ENCODE results near the gene COX6A1.
"Not testable (repeated sequence)": the region's sequence is repeated elsewhere in the genome, so short reads cannot be mapped to it uniquely, and the experiment has no call there.

COX6A1 gene

GRCh38 chr12:120438495-120439198 lies 734 bp downstream of the COX6A1 start:
- Histone ChIP-seq H3K4me1 (ENCODE audit: control insufficient read depth, insufficient read depth, low read length) (no peaks in the 10 kb centered on the region), H3K27me3 (ENCODE audit: control insufficient read depth, insufficient read depth, low read length) (no peaks in the 10 kb centered on the region), H3K4me3 (ENCODE audit: low read length) (peak overlapping the region; percentile 86), H3K27ac (ENCODE audit: low read depth, low read length) (peak overlapping the region; percentile 84), H3K9ac (ENCODE audit: low read length) (peak overlapping the region; percentile 74), H3K36me3 (ENCODE audit: control insufficient read depth, insufficient read depth, low read length) (peaks cover 5% of the 10 kb centered on the region)

GRCh38 chr12:120439646-120440247 lies 1.8 kb downstream of the COX6A1 start:
- Histone ChIP-seq H3K36me3 (ENCODE audit: control insufficient read depth, insufficient read depth, low read length) (peaks cover 5% of the 10 kb centered on the region), H3K4me1 (ENCODE audit: control insufficient read depth, insufficient read depth, low read length) (no peaks in the 10 kb centered on the region), H3K9ac (ENCODE audit: low read length) (no peak overlapping the region), H3K4me3 (ENCODE audit: low read length) (no peak overlapping the region), H3K27me3 (ENCODE audit: control insufficient read depth, insufficient read depth, low read length) (no peaks in the 10 kb centered on the region), H3K27ac (ENCODE audit: low read depth, low read length) (no peak overlapping the region)

GRCh38 chr12:120444676-120445075 lies 6.8 kb downstream of the COX6A1 start:
- Histone ChIP-seq H3K4me3 (ENCODE audit: low read length) (no peak overlapping the region), H3K36me3 (ENCODE audit: control insufficient read depth, insufficient read depth, low read length) (peaks cover 7% of the 10 kb centered on the region), H3K27me3 (ENCODE audit: control insufficient read depth, insufficient read depth, low read length) (no peaks in the 10 kb centered on the region), H3K4me1 (ENCODE audit: control insufficient read depth, insufficient read depth, low read length) (peaks cover 8% of the 10 kb centered on the region), H3K27ac (ENCODE audit: low read depth, low read length) (no peak overlapping the region), H3K9ac (ENCODE audit: low read length) (no peak overlapping the region)

- H3K27ac ChIP-seq (ENCODE audit: low read depth, low read length) = peak within 1 kb of the TSS; percentile 91
- peak within 1 kb of the TSS; percentile 72 for H3K9ac ChIP-seq (ENCODE audit: low read length)
- peak within 1 kb of the TSS; percentile 84 for H3K4me3 ChIP-seq (ENCODE audit: low read length)
- H3K36me3 ChIP-seq (ENCODE audit: control insufficient read depth, insufficient read depth, low read length) = peaks cover 7% of the 10 kb centered on the region
- H3K4me1 ChIP-seq (ENCODE audit: control insufficient read depth, insufficient read depth, low read length) = peaks cover 8% of the 10 kb centered on the region
- H3K27me3 ChIP-seq (ENCODE audit: control insufficient read depth, insufficient read depth, low read length) = no peaks in the 10 kb centered on the region
Observed at GRCh38 chr12:120445911-120446843, 8.3 kb downstream of the COX6A1 start, which contains the start of the genes GATC and TRIAP1. TSS of gene GATC (plus strand) at chr12:120446444. CDS start at chr12:120446481, 37 bp downstream. TSS of gene TRIAP1 (minus strand) at chr12:120446384. CDS start at chr12:120446372, 12 bp downstream.

- H3K36me3 ChIP-seq (ENCODE audit: control insufficient read depth, insufficient read depth, low read length); H3K27me3 ChIP-seq (ENCODE audit: control insufficient read depth, insufficient read depth, low read length); H3K4me1 ChIP-seq (ENCODE audit: control insufficient read depth, insufficient read depth, low read length): not testable (repeated sequence)
- Histone ChIP-seq H3K9ac (ENCODE audit: low read length) (peak overlapping the region; percentile 72), H3K4me3 (ENCODE audit: low read length) (peak overlapping the region; percentile 84), H3K27ac (ENCODE audit: low read depth, low read length) (peak overlapping the region; percentile 91)
Observed at GRCh38 chr12:120446844-120447178, 8.9 kb downstream of the COX6A1 start.

DNA sequence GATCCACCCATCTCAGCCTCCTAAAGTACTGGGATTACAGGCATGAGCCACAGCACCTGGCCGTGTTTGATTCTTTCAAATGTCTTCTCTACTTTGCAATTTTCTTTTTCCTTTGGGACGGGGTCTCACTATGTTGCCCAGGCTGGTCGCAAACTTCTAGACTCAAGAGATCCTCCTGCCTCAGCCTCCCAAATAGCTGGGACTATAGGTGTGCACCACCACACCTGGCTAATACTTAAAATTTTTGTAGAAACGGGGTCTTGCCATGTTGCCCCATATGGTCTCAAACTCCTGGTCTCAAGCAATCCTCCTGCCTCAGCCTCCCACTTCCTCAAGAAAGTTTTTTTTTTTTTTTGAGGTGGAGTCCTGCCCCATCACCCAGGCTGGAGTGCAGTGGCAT lies 10.1 kb downstream of the COX6A1 start:
- Histone ChIP-seq H3K4me3 (ENCODE audit: low read length) (no peak overlapping the region), H3K27ac (ENCODE audit: low read depth, low read length) (no peak overlapping the region), H3K9ac (ENCODE audit: low read length) (no peak overlapping the region), H3K36me3 (ENCODE audit: control insufficient read depth, insufficient read depth, low read length) (peaks cover 6% of the 10 kb centered on the region), H3K27me3 (ENCODE audit: control insufficient read depth, insufficient read depth, low read length) (no peaks in the 10 kb centered on the region), H3K4me1 (ENCODE audit: control insufficient read depth, insufficient read depth, low read length) (peaks cover 8% of the 10 kb centered on the region)

DNA sequence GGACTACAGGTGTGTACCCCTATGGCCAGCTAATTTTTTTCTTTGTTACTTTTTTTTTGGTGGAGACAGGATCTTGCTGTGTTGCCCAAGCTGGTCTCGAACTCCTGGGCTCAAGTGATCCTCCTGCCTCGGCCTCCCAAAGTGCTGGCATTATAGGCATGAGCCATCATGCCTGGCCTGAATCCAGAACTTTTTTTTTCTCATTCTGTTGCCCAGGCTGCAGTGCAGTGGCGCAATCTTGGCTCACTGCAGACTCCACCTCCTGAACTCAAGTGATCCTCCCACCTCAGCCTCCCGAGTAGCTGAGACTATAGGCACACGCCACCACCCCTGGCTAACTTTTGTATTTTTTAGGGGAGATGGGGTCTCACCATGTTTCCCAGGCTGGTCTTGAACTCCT lies 14.6 kb downstream of the COX6A1 start:
- not testable (repeated sequence) for H3K4me3 ChIP-seq (ENCODE audit: low read length); H3K9ac ChIP-seq (ENCODE audit: low read length); H3K27ac ChIP-seq (ENCODE audit: low read depth, low read length); H3K4me1 ChIP-seq (ENCODE audit: control insufficient read depth, insufficient read depth, low read length); H3K27me3 ChIP-seq (ENCODE audit: control insufficient read depth, insufficient read depth, low read length)
- H3K36me3 ChIP-seq (ENCODE audit: control insufficient read depth, insufficient read depth, low read length) = peaks cover 14% of the 10 kb centered on the region

- H3K9ac ChIP-seq (ENCODE audit: low read length) = no peak overlapping the region
- no peaks in the 10 kb centered on the region for H3K4me1 ChIP-seq (ENCODE audit: control insufficient read depth, insufficient read depth, low read length)
- no peaks in the 10 kb centered on the region for H3K27me3 ChIP-seq (ENCODE audit: control insufficient read depth, insufficient read depth, low read length)
- H3K4me3 ChIP-seq (ENCODE audit: low read length) = no peak overlapping the region
- H3K27ac ChIP-seq (ENCODE audit: low read depth, low read length) = no peak overlapping the region
- peaks cover 14% of the 10 kb centered on the region for H3K36me3 ChIP-seq (ENCODE audit: control insufficient read depth, insufficient read depth, low read length)
Observed at GRCh38 chr12:120453060-120453750, 15.3 kb downstream of the COX6A1 start.

DNA sequence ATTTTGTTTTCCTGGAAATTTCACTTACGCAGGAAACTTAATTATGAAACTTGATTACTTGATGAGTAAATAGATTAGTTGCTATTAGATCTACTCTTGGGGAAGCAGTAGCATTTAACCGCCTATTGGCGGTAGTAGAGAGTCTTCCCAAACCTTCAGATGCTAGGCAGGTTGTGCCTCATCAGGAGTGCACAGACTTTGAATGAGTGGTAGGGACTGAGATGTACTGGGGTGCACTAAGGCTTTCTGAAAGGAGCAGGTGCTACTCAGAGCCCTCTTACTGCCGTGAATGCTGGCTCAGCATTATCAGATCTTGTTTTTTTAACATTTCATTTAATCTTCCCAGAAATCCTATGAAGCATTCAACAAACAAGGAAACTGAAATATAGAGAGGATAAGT lies 16.1 kb downstream of the COX6A1 start:
- peaks cover 19% of the 10 kb centered on the region for H3K36me3 ChIP-seq (ENCODE audit: control insufficient read depth, insufficient read depth, low read length)
- no peak overlapping the region for H3K27ac ChIP-seq (ENCODE audit: low read depth, low read length)
- H3K4me3 ChIP-seq (ENCODE audit: low read length) = no peak overlapping the region
- no peak overlapping the region for H3K9ac ChIP-seq (ENCODE audit: low read length)
- H3K27me3 ChIP-seq (ENCODE audit: control insufficient read depth, insufficient read depth, low read length) = no peaks in the 10 kb centered on the region
- H3K4me1 ChIP-seq (ENCODE audit: control insufficient read depth, insufficient read depth, low read length) = no peaks in the 10 kb centered on the region

DNA sequence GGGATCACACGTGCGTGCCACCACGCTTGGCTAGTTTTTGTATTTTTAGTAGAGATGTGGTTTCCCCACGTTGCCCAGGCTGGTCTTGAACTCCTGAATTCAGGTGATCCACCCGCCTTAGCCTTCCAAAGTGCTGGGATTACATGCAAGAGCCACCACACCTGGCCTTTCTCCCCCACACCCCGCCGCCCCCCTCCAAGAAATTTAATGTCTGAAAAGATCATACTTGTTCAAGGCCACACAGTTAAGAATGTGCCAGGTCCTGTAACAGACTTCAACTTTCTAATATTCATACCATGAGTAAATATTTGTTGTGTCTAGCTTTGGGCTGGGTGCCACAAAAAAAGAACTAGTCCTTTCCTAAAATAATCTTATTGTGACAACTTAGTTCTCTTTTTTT lies 17.4 kb downstream of the COX6A1 start:
- Histone ChIP-seq H3K4me1 (ENCODE audit: control insufficient read depth, insufficient read depth, low read length) (no peaks in the 10 kb centered on the region), H3K4me3 (ENCODE audit: low read length) (no peak overlapping the region), H3K9ac (ENCODE audit: low read length) (no peak overlapping the region), H3K36me3 (ENCODE audit: control insufficient read depth, insufficient read depth, low read length) (peaks cover 24% of the 10 kb centered on the region), H3K27ac (ENCODE audit: low read depth, low read length) (no peak overlapping the region), H3K27me3 (ENCODE audit: control insufficient read depth, insufficient read depth, low read length) (no peaks in the 10 kb centered on the region)

- H3K27me3 ChIP-seq (ENCODE audit: control insufficient read depth, insufficient read depth, low read length) = no peaks in the 10 kb centered on the region
- no peak overlapping the region for H3K27ac ChIP-seq (ENCODE audit: low read depth, low read length)
- no peak overlapping the region for H3K4me3 ChIP-seq (ENCODE audit: low read length)
- H3K9ac ChIP-seq (ENCODE audit: low read length) = no peak overlapping the region
- H3K36me3 ChIP-seq (ENCODE audit: control insufficient read depth, insufficient read depth, low read length) = peaks cover 28% of the 10 kb centered on the region
- no peaks in the 10 kb centered on the region for H3K4me1 ChIP-seq (ENCODE audit: control insufficient read depth, insufficient read depth, low read length)
Observed at GRCh38 chr12:120457133-120457532, 19.2 kb downstream of the COX6A1 start.

DNA sequence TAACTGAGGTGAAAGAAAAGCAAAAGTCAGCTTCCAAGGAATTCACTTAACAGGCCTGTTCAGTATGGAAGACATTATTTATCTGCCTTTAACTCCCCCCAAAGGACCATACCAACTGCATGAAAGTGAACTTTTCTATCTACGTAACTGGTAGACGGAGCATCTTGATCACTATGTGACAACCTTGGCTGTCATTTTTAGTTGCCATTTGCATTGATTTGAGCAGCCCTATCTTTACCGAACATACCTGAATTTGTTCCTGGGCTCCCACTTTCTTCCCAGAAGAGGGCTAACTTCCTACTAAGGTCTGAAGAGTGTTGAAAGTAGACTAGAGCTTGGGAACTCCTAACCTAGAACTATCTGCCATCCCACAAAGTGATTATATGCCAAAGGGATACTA lies 22.2 kb downstream of the COX6A1 start:
- no peak overlapping the region for H3K27ac ChIP-seq (ENCODE audit: low read depth, low read length)
- H3K27me3 ChIP-seq (ENCODE audit: control insufficient read depth, insufficient read depth, low read length) = no peaks in the 10 kb centered on the region
- H3K4me3 ChIP-seq (ENCODE audit: low read length) = no peak overlapping the region
- no peak overlapping the region for H3K9ac ChIP-seq (ENCODE audit: low read length)
- H3K4me1 ChIP-seq (ENCODE audit: control insufficient read depth, insufficient read depth, low read length) = no peaks in the 10 kb centered on the region
- peaks cover 51% of the 10 kb centered on the region for H3K36me3 ChIP-seq (ENCODE audit: control insufficient read depth, insufficient read depth, low read length)

Data from rectal smooth muscle tissue (tissue), 1 donor.